HCT116 (cell line): ENCODE measurements around the gene LY9. TPM values are rescaled to one million over a fixed set of nuclear protein-coding genes. Genes with fewer than 3 reads are reported as not detected.

Source experiments
- ATAC-seq: fragments of 200-7000 bp; cut with Tn5 transposase; 2 replicates; pipeline ENCODE4 v1.9.1; 2020; ENCODE audit warnings: mild to moderate bottlenecking, moderate library complexity
- BruUV-seq: library from RNA; stranded (reverse); fragments of 400-500 nt; replicated peaks from 2 replicates; lab custom pipeline; 2021; lab: Mats Ljungman, UMichigan
- CTCF ChIA-PET: fragments of 300-600 bp; sonication (Branson Sonifier 250); formaldehyde crosslinking; loops from one replicate; lab custom pipeline; 2021; ENCODE audit warnings: antibody characterized with exemption; lab: Charles Lee
- POLR2A ChIA-PET: fragments of 300-600, 350-600 bp; sonication (Branson Sonifier 250); formaldehyde crosslinking; loops from one replicate; lab custom pipeline; 2021; ENCODE audit warnings: antibody characterized with exemption; lab: Charles Lee
- RAD21 ChIA-PET, 2 experiments: fragments of 300-600 bp; sonication (Branson Sonifier 250); formaldehyde crosslinking; loops; one replicate each; lab custom pipeline; 2023; ENCODE audit warnings: low total read pairs in 2 of 2; ENCODE audit not compliant: uncharacterized antibody in 2 of 2, unreplicated experiment in 2 of 2, low non-redundant PET in 1 of 2; lab: Charles Lee
- DNase-seq: peaks from one replicate; pipeline ENCODE4 v3.0.0-alpha.2; 2010; ENCODE audit warnings: low read depth, low spot score
- H2AFZ ChIP-seq: fragments of 200-600 bp; shearing (Covaris generic), sonication (generic); 2 replicates; pipeline ENCODE4 v1.6.1; 2017; ENCODE audit warnings: low read depth, mixed run types, mixed read lengths, antibody characterized with exemption, low read length; ENCODE audit not compliant: poor library complexity, severe bottlenecking
- H3K27ac ChIP-seq: 2 replicates; pipeline ENCODE4 v1.5.1; 2012; ENCODE audit warnings: low read depth, low read length
- H3K27me3 ChIP-seq: fragments of 200-600 bp; sonication (generic); 2 replicates; pipeline ENCODE4 v1.6.1; 2016; ENCODE audit warnings: mixed run types, low read length, mixed read lengths; ENCODE audit not compliant: insufficient read depth
- H3K36me3 ChIP-seq, 2 experiments: fragments of 200-500 bp in 1 of 2; fragments of 200-600 bp in 1 of 2; sonication (Bioruptor generic) in 1 of 2; sonication (generic) in 1 of 2; 2 replicates each; pipeline versions ENCODE4 v1.5.1 to v1.6.1; 2014 to 2016; ENCODE audit warnings: low read length in 2 of 2, inconsistent platforms in 1 of 2, mixed read lengths in 1 of 2, mixed run types in 1 of 2; ENCODE audit not compliant: insufficient read depth in 2 of 2, control insufficient read depth in 1 of 2
- H3K4me1 ChIP-seq, 2 experiments: fragments of 200-600 bp in 1 of 2; sonication (generic) in 1 of 2; 2 replicates each; pipeline versions ENCODE4 v1.5.1 to v1.6.1; 2012 to 2017; ENCODE audit warnings: low read length in 2 of 2, inconsistent platforms in 1 of 2, mild to moderate bottlenecking in 1 of 2, mixed read lengths in 1 of 2, mixed run types in 1 of 2, moderate library complexity in 1 of 2; ENCODE audit not compliant: insufficient read depth in 2 of 2, control insufficient read depth in 1 of 2
- H3K4me2 ChIP-seq: fragments of 200-600 bp; sonication (generic); 2 replicates; pipeline ENCODE4 v1.6.1; 2017; ENCODE audit warnings: mixed run types, low read length, mixed read lengths
- H3K4me3 ChIP-seq, 2 experiments: fragments of 200-600 bp in 1 of 2; sonication (generic) in 1 of 2; replicated peaks in 1 of 2; 2 replicates each; pipeline ENCODE4 v1.5.1; 2011 to 2016; ENCODE audit warnings: low read length in 2 of 2, control low read depth in 1 of 2, low read depth in 1 of 2, mild to moderate bottlenecking in 1 of 2, mixed read lengths in 1 of 2, mixed run types in 1 of 2
- H3K79me2 ChIP-seq: fragments of 200-600 bp; sonication (generic); 2 replicates; pipeline ENCODE4 v1.6.1; 2017; ENCODE audit warnings: mild to moderate bottlenecking, mixed run types, low read length, moderate library complexity, mixed read lengths; ENCODE audit not compliant: insufficient read depth
- H3K9ac ChIP-seq: fragments of 200-600 bp; sonication (generic); 2 replicates; pipeline ENCODE4 v1.6.1; 2016; ENCODE audit warnings: low read length, mixed read lengths
- H3K9me2 ChIP-seq: fragments of 200-600 bp; sonication (generic), shearing (Covaris generic); 2 replicates; pipeline ENCODE4 v1.6.1; 2017; ENCODE audit warnings: mixed run types, mild to moderate bottlenecking, moderate library complexity; ENCODE audit not compliant: insufficient read depth
- H3K9me3 ChIP-seq, 2 experiments: fragments of 200-500 bp in 1 of 2; fragments of 200-600 bp in 1 of 2; sonication (Bioruptor generic) in 1 of 2; sonication (generic) in 1 of 2; 2 replicates each; pipeline ENCODE4 v1.6.1; 2014 to 2017; ENCODE audit warnings: low read length in 2 of 2, mixed read lengths in 2 of 2, inconsistent platforms in 1 of 2, low read depth in 1 of 2, mild to moderate bottlenecking in 1 of 2, mixed run types in 1 of 2, moderate library complexity in 1 of 2; ENCODE audit not compliant: control insufficient read depth in 1 of 2, insufficient read depth in 1 of 2
- H4K20me1 ChIP-seq: fragments of 200-600 bp; sonication (generic), shearing (Covaris generic); 2 replicates; pipeline ENCODE4 v1.6.1; 2017; ENCODE audit warnings: mixed run types, mild to moderate bottlenecking, moderate library complexity; ENCODE audit not compliant: insufficient read depth
- EZH2 ChIP-seq: fragments of 200-600 bp; sonication (generic); IDR thresholded peaks from 2 replicates; pipeline ENCODE4 v1.6.1; 2017; ENCODE audit warnings: antibody characterized with exemption, mixed run types
- POLR2AphosphoS5 ChIP-seq: IDR thresholded peaks from 2 replicates; pipeline ENCODE4 v1.6.1; 2011; ENCODE audit warnings: mild to moderate bottlenecking, low read depth, low read length, moderate library complexity
- YY1 ChIP-seq: IDR thresholded peaks from 2 replicates; pipeline ENCODE4 v1.6.1; 2011; ENCODE audit warnings: low read length, low read depth, moderate library complexity, mild to moderate bottlenecking; ENCODE audit not compliant: insufficient replicate concordance; ENCODE audit errors: extremely low read depth
- ZNF274 ChIP-seq: fragments of 200-500 bp; sonication (Bioruptor generic); IDR thresholded peaks from 2 replicates; pipeline ENCODE4 v1.6.1; 2014; ENCODE audit warnings: mild to moderate bottlenecking, low read depth, low read length, inconsistent platforms
- intact Hi-C: fragments of 100-400 bp; cut with micrococcal nuclease; formaldehyde crosslinking; loops from 2 replicates; pipeline ENCODE4 v1.10.0; 2022
- total RNA-seq: library from RNA; stranded (reverse); gene quantifications from one replicate; pipeline ENCODE4 v1.2.1, GENCODE V29; 2021; ENCODE audit not compliant: unreplicated experiment
- TF ChIP-seq, protein P1 (sequence below): IDR thresholded peaks from 2 replicates; pipeline ENCODE4 v1.6.1; 2012; ENCODE audit warnings: low read depth

LY9 gene
- total RNA-seq, 1 experiment from 2014 or later, result 0.22 TPM

DNA sequence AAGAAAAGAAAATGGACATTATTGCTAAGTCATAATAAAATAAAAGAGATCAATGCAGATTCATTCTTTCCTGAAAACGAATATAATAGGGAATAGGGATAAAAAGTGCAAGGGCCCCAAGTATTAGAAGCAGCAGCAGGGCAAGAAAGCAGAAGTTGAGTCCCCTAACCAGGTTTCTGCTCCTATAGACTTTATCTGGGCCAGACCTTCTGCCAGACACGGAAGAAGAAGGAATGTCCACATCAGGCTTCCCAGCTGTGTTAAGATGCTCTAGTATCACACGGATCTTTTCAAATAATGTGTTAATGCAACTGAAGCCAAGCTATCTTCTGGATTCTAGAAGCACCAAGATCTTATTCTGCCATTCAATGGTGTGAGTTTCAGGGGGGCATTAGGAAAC lies 39.8 kb downstream of the LY9 start:
- H3K27me3 ChIP-seq, result peaks cover 5% of the 10 kb centered on the region; the same call in 1 of the 2 replicates
- ChIA-PET CTCF (interaction anchor here (1.4 to 5.0 kb wide), 10 partner anchors 12 to 546 kb away, joined by 3 to 45 read pairs (median 6); partner anchors contain the start of gene ITLN2), RAD21 (interaction anchor here in 1 of 2 experiments (0.6 to 1.4 kb wide), 2 partner anchors 18 to 118 kb away, joined by 3 read pairs; partner anchors contain the start of gene ITLN2), POLR2A (interaction anchor here (1.4 kb wide), 1 partner anchor 116 kb away, joined by 3 read pairs; no protein-coding TSS in a partner anchor)
- H2AFZ ChIP-seq, result no peak overlapping the region
- no peak overlapping the region for H3K4me2 ChIP-seq
- 0 out of 4 replicates have a peak, but pooled peaks cover 0 to 3% of the 10 kb centered on the region in 2 experiments for H3K4me1 ChIP-seq
- H3K9me2 ChIP-seq, result no peaks in the 10 kb centered on the region
- H3K27ac ChIP-seq, result no peak overlapping the region
- ATAC-seq (no peak), DNase-seq (no peak)
- no peak for TF ChIP-seq EZH2
- no peak for TF ChIP-seq YY1
- no peak for TF ChIP-seq ZNF274
- TF ChIP-seq POLR2AphosphoS5, result no peak
- TF ChIP-seq, protein P1, sequence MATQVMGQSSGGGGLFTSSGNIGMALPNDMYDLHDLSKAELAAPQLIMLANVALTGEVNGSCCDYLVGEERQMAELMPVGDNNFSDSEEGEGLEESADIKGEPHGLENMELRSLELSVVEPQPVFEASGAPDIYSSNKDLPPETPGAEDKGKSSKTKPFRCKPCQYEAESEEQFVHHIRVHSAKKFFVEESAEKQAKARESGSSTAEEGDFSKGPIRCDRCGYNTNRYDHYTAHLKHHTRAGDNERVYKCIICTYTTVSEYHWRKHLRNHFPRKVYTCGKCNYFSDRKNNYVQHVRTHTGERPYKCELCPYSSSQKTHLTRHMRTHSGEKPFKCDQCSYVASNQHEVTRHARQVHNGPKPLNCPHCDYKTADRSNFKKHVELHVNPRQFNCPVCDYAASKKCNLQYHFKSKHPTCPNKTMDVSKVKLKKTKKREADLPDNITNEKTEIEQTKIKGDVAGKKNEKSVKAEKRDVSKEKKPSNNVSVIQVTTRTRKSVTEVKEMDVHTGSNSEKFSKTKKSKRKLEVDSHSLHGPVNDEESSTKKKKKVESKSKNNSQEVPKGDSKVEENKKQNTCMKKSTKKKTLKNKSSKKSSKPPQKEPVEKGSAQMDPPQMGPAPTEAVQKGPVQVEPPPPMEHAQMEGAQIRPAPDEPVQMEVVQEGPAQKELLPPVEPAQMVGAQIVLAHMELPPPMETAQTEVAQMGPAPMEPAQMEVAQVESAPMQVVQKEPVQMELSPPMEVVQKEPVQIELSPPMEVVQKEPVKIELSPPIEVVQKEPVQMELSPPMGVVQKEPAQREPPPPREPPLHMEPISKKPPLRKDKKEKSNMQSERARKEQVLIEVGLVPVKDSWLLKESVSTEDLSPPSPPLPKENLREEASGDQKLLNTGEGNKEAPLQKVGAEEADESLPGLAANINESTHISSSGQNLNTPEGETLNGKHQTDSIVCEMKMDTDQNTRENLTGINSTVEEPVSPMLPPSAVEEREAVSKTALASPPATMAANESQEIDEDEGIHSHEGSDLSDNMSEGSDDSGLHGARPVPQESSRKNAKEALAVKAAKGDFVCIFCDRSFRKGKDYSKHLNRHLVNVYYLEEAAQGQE, result no peak
- BruUV-seq, result no TSS peak
- H3K9me3 ChIP-seq, result no peaks in the 10 kb centered on the region
- no peaks in the 10 kb centered on the region for H3K36me3 ChIP-seq
- H3K9ac ChIP-seq, result no peak overlapping the region
- no peaks in the 10 kb centered on the region for H3K79me2 ChIP-seq
- no peaks in the 10 kb centered on the region for H4K20me1 ChIP-seq
- intact Hi-C loops, result loop anchor here (1.0 to 5.0 kb wide), 2 partner anchors 116 to 302 kb away; no protein-coding TSS in a partner anchor
- H3K4me3 ChIP-seq, result no peak overlapping the region
